ENCODE measurements around the gene U2AF1L4.

- TF ChIP-seq CTCF (IDR thresholded peaks at IDR 0.05) (no peak), POLR2A (IDR thresholded peaks at IDR 0.05) (no peak)
Observed at GRCh38 chr19:35727956-35728706, 17.1 kb downstream of the U2AF1L4 start.

All from body of pancreas (tissue), 4 donors.